GM18517 (cell line): ENCODE data around the gene GTF2H2.
"Not testable (repeated sequence)": the region's sequence is repeated elsewhere in the genome, so short reads cannot be mapped to it uniquely, and the experiment has no call there.

Source experiments
- ATAC-seq: cut with Tn5 transposase; IDR thresholded peaks from one replicate; pipeline ENCODE4 v1.9.1; 2021; ENCODE audit warnings: mild to moderate bottlenecking, moderate library complexity; ENCODE audit not compliant: unreplicated experiment

The GTF2H2 gene

DNA sequence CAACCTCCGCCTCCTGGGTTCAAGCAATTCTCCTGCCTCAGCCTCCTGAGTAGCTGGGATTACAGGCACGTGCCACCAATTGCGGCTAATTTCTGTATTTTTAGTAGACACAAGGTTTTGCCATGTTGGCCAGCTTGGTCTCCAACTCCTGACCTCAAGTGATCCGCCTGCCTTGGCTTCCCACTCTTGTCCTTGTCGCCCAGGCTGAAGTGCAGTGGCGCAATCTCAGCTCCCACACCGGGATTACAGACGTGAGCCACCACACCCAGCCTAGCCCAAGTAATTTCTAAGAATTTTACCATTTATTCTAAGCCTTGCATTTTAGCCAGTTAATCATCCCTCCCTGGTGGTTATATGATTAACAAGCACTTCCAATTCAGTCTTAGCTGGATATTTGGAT lies 53.3 kb downstream of the GTF2H2 start:
- ATAC-seq = no peak

DNA sequence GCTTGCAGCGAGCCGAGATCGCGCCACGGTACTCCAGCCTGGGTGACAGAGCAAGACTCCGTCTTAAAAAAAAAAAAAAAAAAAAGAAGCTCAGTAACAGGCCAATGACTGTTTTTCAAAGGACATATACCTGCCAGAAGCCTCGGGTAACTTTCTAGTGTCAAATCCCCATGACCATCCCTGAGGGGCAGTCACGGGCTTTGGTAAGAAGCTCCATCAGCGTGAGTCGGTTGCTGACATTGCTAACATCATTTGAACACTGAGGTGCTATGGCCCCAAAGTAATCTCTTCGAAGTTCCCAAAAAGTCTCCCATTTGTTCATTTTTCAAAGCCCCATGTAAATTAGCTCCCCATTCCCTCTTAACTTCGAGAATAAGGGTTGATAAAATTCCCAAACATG lies 53.9 kb downstream of the GTF2H2 start:
- no peak for ATAC-seq

DNA sequence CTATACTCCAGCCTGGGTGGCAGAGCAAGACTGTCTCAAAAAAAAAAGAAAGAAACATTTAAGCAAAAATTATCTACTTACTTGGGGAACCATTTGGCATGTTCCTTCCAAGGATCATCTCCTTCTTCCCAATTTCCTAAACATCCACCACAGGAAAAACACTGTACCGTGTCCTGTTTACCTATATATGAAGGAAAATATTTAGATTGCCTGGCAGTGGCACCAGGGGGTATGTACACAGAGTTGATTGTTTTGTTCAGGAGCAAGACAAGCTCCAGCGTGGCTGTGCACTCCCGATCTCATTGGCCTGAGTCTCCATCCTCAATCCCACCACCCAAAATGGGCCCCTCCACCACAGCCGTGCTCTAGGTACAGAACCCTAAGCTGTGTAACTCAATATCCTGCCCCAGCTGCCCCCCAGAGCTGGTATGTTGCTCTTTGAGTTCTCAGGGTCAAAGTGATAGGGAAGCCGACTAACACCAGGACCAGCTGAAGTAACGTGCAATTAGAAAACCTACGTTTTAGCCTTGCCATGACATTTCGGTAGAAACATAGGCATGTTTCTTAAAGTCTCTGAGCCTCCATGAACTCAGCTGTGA lies 56.2 kb downstream of the GTF2H2 start:
- no peak for ATAC-seq

DNA sequence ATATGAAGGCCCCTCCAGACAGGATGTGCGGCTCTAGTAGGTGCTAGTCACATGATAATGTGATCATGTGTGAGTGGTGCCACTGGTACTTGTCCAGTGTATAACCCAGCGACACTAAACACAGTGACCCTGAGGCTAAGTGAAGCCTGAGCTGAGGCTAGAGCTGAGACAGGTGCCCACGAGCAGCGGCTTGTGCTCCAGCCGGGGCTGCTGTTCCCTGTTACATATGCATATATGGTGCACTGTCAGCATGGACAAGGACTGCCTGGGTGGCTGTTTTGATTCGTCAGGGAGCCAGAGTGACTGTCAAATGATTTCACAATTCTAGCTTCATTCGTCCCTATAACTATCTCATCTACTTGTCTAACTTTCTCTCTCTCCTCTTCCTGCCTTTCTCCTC lies 60.5 kb downstream of the GTF2H2 start:
- ATAC-seq = not testable (repeated sequence)
